Body of pancreas (tissue), 4 donors: Measurements from ENCODE around the gene TMOD1. TPM values are rescaled to one million over a fixed set of nuclear protein-coding genes. Genes with fewer than 3 reads are reported as not detected.

Source experiments
- ATAC-seq: fragments of 150-250 bp; one replicate; pipeline ENCODE4 v1.9.1; 2016
- DNase-seq, 4 donors: peaks; one replicate each; pipeline ENCODE4 v3.0.0-alpha.2; 2019
- H3K27ac ChIP-seq, 4 donors: fragments of 200-600 bp; sonication (generic); 1 replicate in 3 of 4; 2 replicates in 1 of 4; pipeline versions ENCODE4 v1.5.1 to v1.6.1; 2016 to 2019; ENCODE audit warnings: mild to moderate bottlenecking in 1 of 4, mixed read lengths in 1 of 4, moderate library complexity in 1 of 4
- H3K27me3 ChIP-seq, 2 donors: fragments of 200-600 bp; sonication (generic); one replicate each; pipeline ENCODE4 v1.6.0; 2016; ENCODE audit warnings: mild to moderate bottlenecking in 1 of 2
- H3K36me3 ChIP-seq, 2 donors: fragments of 200-600 bp; sonication (generic); replicated peaks in 1 of 2; 2 replicates each; pipeline ENCODE4 v1.5.1; 2016; ENCODE audit warnings: low read depth in 2 of 2; ENCODE audit not compliant: insufficient read depth in 1 of 2
- H3K4me1 ChIP-seq: fragments of 200-600 bp; sonication (generic); one replicate; pipeline ENCODE4 v1.6.0; 2016
- H3K4me3 ChIP-seq, 2 donors: fragments of 200-600 bp; sonication (generic); 1 replicate in 1 of 2; 2 replicates in 1 of 2; pipeline ENCODE4 v1.5.1; 2016 to 2019
- H3K9me3 ChIP-seq, 3 donors: fragments of 200-600 bp; sonication (generic); 1 replicate in 2 of 3; 2 replicates in 1 of 3; pipeline ENCODE4 v1.5.1; 2016
- POLR2A ChIP-seq, 3 donors: fragments of 450-650 bp; IDR thresholded peaks; one replicate each; pipeline ENCODE4 v1.6.1; 2016; ENCODE audit warnings: antibody characterized with exemption in 3 of 3, mild to moderate bottlenecking in 2 of 3
- WGBS, 2 donors: methylation state at CpG; one replicate each; pipeline ENCODE4 v1.1.5; 2017; 5-methylcytosine and 5-hydroxymethylcytosine counted together
- intact Hi-C: fragments of 100-400 bp; cut with DNase I; formaldehyde crosslinking; loops from one replicate; pipeline ENCODE4 v1.15.1; 2023
- total RNA-seq, 2 donors: library from RNA; depleted of rRNA; stranded (reverse); fragments of >200 nt; gene quantifications; one replicate each; pipeline ENCODE4 v1.1.0, GENCODE V29; 2016
- TF ChIP-seq, protein P1 (sequence below), 7 experiments: fragments of 450-650 bp in 4 of 7; fragments of 200-600 bp in 3 of 7; sonication (generic) in 3 of 7; IDR thresholded peaks; one replicate each; pipeline ENCODE4 v1.5.1; 2016 to 2019; ENCODE audit warnings: antibody characterized with exemption in 7 of 7

Gene TMOD1
- total RNA-seq, 2 donors from 2014 or later: 9.2 to 16.1 TPM

DNA sequence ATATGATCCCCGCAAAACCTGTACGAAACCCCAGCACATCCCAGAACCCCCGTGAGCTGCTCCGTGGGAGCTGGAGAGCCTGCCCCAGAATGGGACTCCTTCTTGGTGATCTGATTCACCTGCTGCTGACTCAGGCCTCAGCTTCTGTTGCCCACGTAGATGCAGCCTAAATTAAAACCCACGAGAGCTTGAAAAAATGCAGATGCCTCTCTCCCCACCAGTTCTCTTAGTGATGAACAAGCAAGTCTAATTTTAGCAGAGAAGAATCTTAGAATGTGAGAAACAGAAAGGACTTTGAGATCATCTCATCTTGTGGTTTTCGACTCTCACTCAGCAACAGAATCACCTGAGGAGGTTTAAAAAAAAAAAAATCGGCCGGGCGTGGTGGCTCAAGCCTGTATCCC is 57.6 kb downstream of the TMOD1 start:
- no peak for ATAC-seq
- no peak overlapping the region for H3K4me3 ChIP-seq
- H3K27ac ChIP-seq: peak overlapping the region in 1 of 4 donors; percentile 78
- intact Hi-C loops: no loop called here
- no peaks in the 10 kb centered on the region for H3K9me3 ChIP-seq
- H3K36me3 ChIP-seq: no peaks in the 10 kb centered on the region
- no peak for TF ChIP-seq POLR2A (IDR thresholded peaks at IDR 0.05)
- TF ChIP-seq, protein P1, sequence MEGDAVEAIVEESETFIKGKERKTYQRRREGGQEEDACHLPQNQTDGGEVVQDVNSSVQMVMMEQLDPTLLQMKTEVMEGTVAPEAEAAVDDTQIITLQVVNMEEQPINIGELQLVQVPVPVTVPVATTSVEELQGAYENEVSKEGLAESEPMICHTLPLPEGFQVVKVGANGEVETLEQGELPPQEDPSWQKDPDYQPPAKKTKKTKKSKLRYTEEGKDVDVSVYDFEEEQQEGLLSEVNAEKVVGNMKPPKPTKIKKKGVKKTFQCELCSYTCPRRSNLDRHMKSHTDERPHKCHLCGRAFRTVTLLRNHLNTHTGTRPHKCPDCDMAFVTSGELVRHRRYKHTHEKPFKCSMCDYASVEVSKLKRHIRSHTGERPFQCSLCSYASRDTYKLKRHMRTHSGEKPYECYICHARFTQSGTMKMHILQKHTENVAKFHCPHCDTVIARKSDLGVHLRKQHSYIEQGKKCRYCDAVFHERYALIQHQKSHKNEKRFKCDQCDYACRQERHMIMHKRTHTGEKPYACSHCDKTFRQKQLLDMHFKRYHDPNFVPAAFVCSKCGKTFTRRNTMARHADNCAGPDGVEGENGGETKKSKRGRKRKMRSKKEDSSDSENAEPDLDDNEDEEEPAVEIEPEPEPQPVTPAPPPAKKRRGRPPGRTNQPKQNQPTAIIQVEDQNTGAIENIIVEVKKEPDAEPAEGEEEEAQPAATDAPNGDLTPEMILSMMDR (IDR thresholded peaks at IDR 0.05): no peak
- H3K4me1 ChIP-seq: peaks cover 31% of the 10 kb centered on the region
- no peaks in the 10 kb centered on the region for H3K27me3 ChIP-seq
- no peak for DNase-seq
- 77 to 84% methylated on average over 8 to 10 of the region's 10 CpGs for WGBS, 2 donors

DNA sequence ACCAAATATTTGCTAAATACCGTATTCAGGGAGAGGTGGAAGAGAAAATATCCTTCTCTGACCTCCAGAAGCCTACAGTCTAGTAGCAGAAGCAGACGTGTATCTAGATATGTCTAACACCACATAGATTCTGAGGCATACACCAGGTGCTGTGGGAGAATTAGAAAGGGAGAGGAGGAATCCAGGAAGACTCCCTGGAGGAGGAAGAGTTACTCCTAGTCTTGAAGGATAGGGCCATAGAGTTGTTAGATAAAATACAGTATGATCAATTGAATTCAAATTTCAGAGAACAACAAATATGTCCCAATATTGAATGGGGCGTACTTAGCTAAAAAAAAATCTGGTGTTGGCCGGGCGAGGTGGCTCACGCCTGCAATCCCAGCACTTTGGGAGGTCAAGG is 58.7 kb downstream of the TMOD1 start:
- H3K27me3 ChIP-seq: no peaks in the 10 kb centered on the region
- DNase-seq: no peak
- no peak overlapping the region for H3K27ac ChIP-seq
- no peak for TF ChIP-seq POLR2A (IDR thresholded peaks at IDR 0.05)
- TF ChIP-seq, protein P1 (IDR thresholded peaks at IDR 0.05): no peak
- intact Hi-C loops: no loop called here
- ATAC-seq: no peak
- peaks cover 32% of the 10 kb centered on the region for H3K4me1 ChIP-seq
- no peaks in the 10 kb centered on the region for H3K36me3 ChIP-seq
- no peak overlapping the region for H3K4me3 ChIP-seq
- WGBS, 2 donors: 83 to 92% methylated on average over 6 of the region's 6 CpGs
- no peaks in the 10 kb centered on the region for H3K9me3 ChIP-seq

DNA sequence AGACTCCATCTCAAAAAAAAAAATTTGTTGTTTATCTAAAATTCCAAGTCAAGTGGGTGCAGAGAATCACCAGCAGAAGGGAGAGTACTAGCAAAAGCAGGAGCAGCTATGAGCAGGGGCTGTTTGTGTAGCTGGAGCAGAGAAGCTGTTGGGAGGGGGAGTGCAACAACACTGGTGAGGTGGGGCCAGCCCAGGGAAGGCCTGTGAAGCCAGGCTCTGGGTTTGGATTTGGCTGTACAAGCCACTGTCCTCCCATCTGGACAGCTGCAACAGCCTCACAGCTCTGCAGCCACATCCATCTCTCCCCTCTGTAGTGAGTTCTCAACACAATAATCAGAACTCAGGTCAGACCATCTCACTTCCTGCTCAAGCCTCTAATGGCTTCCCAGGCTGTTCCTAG is 59.4 kb downstream of the TMOD1 start:
- H3K36me3 ChIP-seq: no peaks in the 10 kb centered on the region
- TF ChIP-seq, protein P1 (IDR thresholded peaks at IDR 0.05): no peak
- no peak overlapping the region for H3K4me3 ChIP-seq
- H3K27ac ChIP-seq: no peak overlapping the region
- DNase-seq (no peak), ATAC-seq (no peak)
- H3K4me1 ChIP-seq: peaks cover 32% of the 10 kb centered on the region
- H3K9me3 ChIP-seq: no peaks in the 10 kb centered on the region
- no peaks in the 10 kb centered on the region for H3K27me3 ChIP-seq
- intact Hi-C loops: no loop called here

DNA sequence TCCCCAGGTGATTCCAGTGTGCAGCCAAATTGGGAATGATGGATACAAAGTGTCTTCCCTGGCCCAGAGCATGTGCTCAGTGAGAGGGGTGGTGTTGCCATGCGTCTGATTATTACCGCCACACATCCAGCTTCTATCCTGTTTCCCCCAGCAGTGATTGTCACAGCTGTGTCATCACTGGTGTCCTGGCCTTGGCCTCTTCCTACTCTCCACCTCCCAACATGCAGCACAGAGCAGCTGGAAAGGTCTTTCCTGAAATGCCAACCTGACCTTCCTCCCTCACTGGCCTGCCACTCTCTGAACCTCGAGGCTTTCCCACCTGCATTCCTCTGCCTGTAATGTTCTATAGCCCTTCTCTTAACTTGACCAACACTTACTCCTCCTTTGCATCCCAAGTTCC is 60.0 kb downstream of the TMOD1 start:
- no peak for ATAC-seq
- Histone ChIP-seq H3K9me3 (no peaks in the 10 kb centered on the region), H3K27ac (no peak overlapping the region), H3K36me3 (no peaks in the 10 kb centered on the region), H3K4me1 (peaks cover 27% of the 10 kb centered on the region), H3K27me3 (no peaks in the 10 kb centered on the region), H3K4me3 (no peak overlapping the region)
- DNase-seq: no peak
- TF ChIP-seq, protein P1 (IDR thresholded peaks at IDR 0.05): no peak
- 74 to 80% methylated on average over 3 of the region's 3 CpGs for WGBS, 2 donors
- intact Hi-C loops: no loop called here

DNA sequence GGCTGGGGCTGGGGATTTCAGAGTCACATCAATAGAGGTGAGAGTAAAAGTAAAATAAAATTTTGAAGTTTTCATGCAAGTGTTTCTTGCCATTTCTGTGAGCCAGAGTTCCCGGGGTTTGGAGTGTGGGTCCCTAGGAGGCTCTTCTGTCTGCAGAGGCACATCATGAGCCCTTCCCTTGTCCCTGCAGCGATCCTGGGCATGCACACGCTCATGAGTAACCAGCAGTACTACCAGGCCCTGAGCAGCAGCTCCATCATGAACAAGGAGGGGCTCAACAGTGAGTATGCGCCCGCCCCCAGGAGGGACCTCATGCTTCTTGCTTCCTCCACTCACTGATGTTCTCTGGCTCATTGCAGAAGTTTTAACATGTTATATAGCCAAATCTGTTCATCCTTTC is 61.1 kb downstream of the TMOD1 start:
- DNase-seq (no peak), ATAC-seq (no peak)
- Histone ChIP-seq H3K27ac (no peak overlapping the region), H3K9me3 (no peaks in the 10 kb centered on the region), H3K36me3 (no peaks in the 10 kb centered on the region), H3K4me3 (no peak overlapping the region), H3K27me3 (no peaks in the 10 kb centered on the region), H3K4me1 (peaks cover 16% of the 10 kb centered on the region)
- TF ChIP-seq, protein P1 (IDR thresholded peaks at IDR 0.05): no peak
- no peak for TF ChIP-seq POLR2A (IDR thresholded peaks at IDR 0.05)
- intact Hi-C loops: no loop called here
- WGBS, 2 donors: 90 to 96% methylated on average over 5 of the region's 5 CpGs
